Fibroblast of mammary gland (primary cell): ENCODE results near the gene HECTD1.
A peak's percentile ranks its signal among the peaks of the same experiment; 100 is the strongest.
"Not testable (repeated sequence)": the region's sequence is repeated elsewhere in the genome, so short reads cannot be mapped to it uniquely, and the experiment has no call there.

Source experiments
- DNase-seq: peaks from one replicate; pipeline ENCODE4 v3.0.0-alpha.2; 2010; ENCODE audit warnings: low read depth
- H3K4me3 ChIP-seq: 2 replicates; pipeline ENCODE4 v1.5.1; 2011; ENCODE audit warnings: low read depth, mild to moderate bottlenecking, low read length, moderate library complexity; ENCODE audit not compliant: control insufficient read depth
- CTCF ChIP-seq: conservative IDR thresholded peaks from 2 replicates; pipeline ENCODE4 v1.5.1; 2011; ENCODE audit warnings: low read depth, low read length, inconsistent platforms; ENCODE audit not compliant: control insufficient read depth, insufficient read depth

HECTD1 gene

DNA sequence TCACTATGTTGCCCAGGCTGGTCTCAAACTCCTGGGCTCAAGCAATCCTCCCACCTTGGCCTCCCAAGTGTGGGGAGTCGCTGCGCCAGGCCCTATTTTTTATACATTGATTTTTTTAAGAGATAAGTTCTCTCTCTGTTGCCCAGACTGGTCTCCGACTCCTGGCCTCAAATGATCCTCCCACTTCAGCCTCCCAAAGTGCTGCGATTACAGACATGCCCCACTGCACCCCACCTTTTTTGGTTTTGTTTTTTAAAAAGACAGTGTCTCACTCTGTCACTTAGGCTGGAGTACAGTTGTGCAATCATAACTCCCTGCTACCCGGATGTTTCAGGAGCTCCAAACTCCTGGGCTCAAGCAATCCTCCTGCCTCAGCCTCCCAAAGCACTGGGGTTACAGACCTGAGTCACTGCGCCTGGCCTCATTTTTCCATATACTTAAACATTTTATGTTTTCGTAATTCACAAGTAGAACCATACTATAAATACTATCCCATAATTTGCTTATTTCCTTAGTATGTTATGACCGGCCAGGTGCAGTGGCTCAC, 16.8 kb downstream of the HECTD1 start:
- TF ChIP-seq CTCF = no peak
- H3K4me3 ChIP-seq = no peak overlapping the region
- no peak for DNase-seq

GRCh38 chr14:31190219-31190603, 17.4 kb downstream of the HECTD1 start:
- no peak overlapping the region for H3K4me3 ChIP-seq
- peak; percentile 46 for DNase-seq
- no peak for TF ChIP-seq CTCF

- no peak overlapping the region for H3K4me3 ChIP-seq
- TF ChIP-seq CTCF = no peak
- peak; percentile 49 for DNase-seq
These were observed 18.0 kb downstream of the HECTD1 start for GRCh38 chr14:31189346-31190218.

DNA sequence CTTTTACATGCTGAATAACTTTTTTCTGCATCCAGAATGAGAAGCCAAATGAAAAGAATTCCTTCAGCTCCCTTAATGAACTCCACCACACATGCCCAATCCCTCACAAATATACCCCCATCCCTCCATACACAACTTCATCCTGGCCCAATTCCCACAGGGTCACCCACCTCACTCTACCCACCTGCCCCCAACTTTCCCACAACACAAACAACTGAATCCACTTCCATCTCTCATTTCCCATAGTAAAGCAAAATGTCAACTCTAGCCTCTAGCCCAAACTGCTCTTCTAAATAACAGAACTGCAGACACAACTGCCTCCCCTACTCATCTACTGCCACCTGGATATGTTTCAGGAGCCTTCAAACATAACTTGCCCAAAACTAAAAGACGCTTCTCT, 18.8 kb downstream of the HECTD1 start:
- no peak for DNase-seq
- TF ChIP-seq CTCF = no peak
- no peak overlapping the region for H3K4me3 ChIP-seq

DNA sequence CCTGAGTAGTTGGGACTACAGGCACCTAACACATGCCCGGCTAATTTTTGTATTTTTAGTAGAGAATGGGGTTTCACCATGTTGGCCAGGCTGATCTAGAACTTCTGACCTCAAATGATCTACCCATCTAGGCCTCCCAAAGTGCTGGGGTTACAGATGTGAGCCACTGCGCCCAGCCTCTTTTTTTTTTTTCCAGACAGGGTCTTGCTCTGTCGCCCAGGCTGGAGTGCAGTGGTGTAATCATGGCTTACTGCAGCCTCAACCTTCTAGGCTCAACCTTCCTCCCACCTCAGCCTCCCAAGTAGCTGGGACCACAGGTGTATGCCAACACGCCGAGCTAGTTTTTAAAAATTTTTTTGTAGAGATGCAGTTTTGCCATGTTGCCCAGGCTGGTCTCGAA, 25.6 kb downstream of the HECTD1 start:
- not testable (repeated sequence) for H3K4me3 ChIP-seq

GRCh38 chr14:31181271-31181670, 26.3 kb downstream of the HECTD1 start:
- TF ChIP-seq CTCF = no peak
- no peak for DNase-seq
- H3K4me3 ChIP-seq = no peak overlapping the region

More for the DNA sequence above, 25.6 kb downstream of the HECTD1 start:
- not testable (repeated sequence) for DNase-seq

- DNase-seq = no peak
- H3K4me3 ChIP-seq = no peak overlapping the region
- no peak for TF ChIP-seq CTCF
These were observed 27.1 kb downstream of the HECTD1 start for GRCh38 chr14:31180299-31181051.
